ENCODE data around the gene ART3. TPM values are rescaled to one million over a fixed set of nuclear protein-coding genes. Genes with fewer than 3 reads are reported as not detected.

Gene ART3, protein sequence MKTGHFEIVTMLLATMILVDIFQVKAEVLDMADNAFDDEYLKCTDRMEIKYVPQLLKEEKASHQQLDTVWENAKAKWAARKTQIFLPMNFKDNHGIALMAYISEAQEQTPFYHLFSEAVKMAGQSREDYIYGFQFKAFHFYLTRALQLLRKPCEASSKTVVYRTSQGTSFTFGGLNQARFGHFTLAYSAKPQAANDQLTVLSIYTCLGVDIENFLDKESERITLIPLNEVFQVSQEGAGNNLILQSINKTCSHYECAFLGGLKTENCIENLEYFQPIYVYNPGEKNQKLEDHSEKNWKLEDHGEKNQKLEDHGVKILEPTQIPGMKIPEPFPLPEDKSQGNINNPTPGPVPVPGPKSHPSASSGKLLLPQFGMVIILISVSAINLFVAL
- total RNA-seq: not detected in 2 replicates

GRCh38 chr4:76074468-76074867, at the start of gene ART3:
Gene ART3, plus strand, starts transcription at chr4:76074709. Its CDS starts 1,181 bp downstream, at chr4:76075890.

GRCh38 chr4:76035799-76036380, 38.6 kb upstream of the ART3 start, which contains the start of gene CXCL11:
Gene CXCL11, minus strand, starts transcription at chr4:76036070. Its CDS starts 83 bp downstream, at chr4:76035987.

GRCh38 chr4:76148142-76148865, 73.8 kb downstream of the ART3 start, which contains the start of gene NUP54:
Gene NUP54, minus strand, starts transcription at chr4:76148397. Its CDS starts 23 bp downstream, at chr4:76148374.

Other genes with a start within 250 kb of the ART3 start
- gene PPEF2, start 172.3 kb upstream of the ART3 start, total RNA-seq: 0.13 TPM in 1 of 2 replicates, not detected in the other
- gene NAAA, start 133.7 kb upstream of the ART3 start, total RNA-seq: 21.6 and 39.8 TPM in 2 replicates
- gene SDAD1, start 83.8 kb upstream of the ART3 start, total RNA-seq: 16.6 and 17.9 TPM in 2 replicates
- gene CXCL9, start 67.2 kb upstream of the ART3 start, total RNA-seq: not detected in 2 replicates
- gene CXCL10, start 51.2 kb upstream of the ART3 start, total RNA-seq: not detected in 2 replicates
- not detected in 2 replicates for gene CXCL11, start 38.6 kb upstream of the ART3 start, total RNA-seq
- gene NUP54, start 73.7 kb downstream of the ART3 start, total RNA-seq: 28.6 and 45.5 TPM in 2 replicates
- 64.2 and 115 TPM in 2 replicates for gene SCARB2, start 139.1 kb downstream of the ART3 start, total RNA-seq
- 0.51 and 3.3 TPM in 2 replicates for gene FAM47E, start 177.0 kb downstream of the ART3 start, total RNA-seq
- gene STBD1, start 232.0 kb downstream of the ART3 start, total RNA-seq: 2.0 and 3.4 TPM in 2 replicates

Data from mesangial cell (primary cell).